Neural progenitor cell (in vitro differentiated cells): ENCODE data around the gene HSD11B2. TPM values are rescaled to one million over a fixed set of nuclear protein-coding genes. Genes with fewer than 3 reads are reported as not detected.

Experiments
- DNase-seq: peaks from one replicate; pipeline ENCODE4 v3.0.0-alpha.2; 2016; ENCODE audit warnings: low spot score
- H2AFZ ChIP-seq: fragments of 200-600 bp; sonication (generic); replicated peaks from 2 replicates; pipeline ENCODE4 v1.6.1; 2016; ENCODE audit warnings: antibody characterized with exemption
- H3F3A ChIP-seq: fragments of 200-600 bp; sonication (generic); 2 replicates; pipeline ENCODE4 v1.6.1; 2016; ENCODE audit warnings: antibody characterized with exemption, low read depth
- H3K27ac ChIP-seq: fragments of 200-600 bp; sonication (generic); 2 replicates; pipeline ENCODE4 v1.5.1; 2016; ENCODE audit warnings: mild to moderate bottlenecking
- H3K27me3 ChIP-seq: fragments of 200-600 bp; sonication (generic); 2 replicates; pipeline ENCODE4 v1.6.1; 2016; ENCODE audit warnings: mild to moderate bottlenecking, moderate library complexity
- H3K36me3 ChIP-seq: fragments of 200-600 bp; sonication (generic); 2 replicates; pipeline ENCODE4 v1.5.1; 2016
- H3K4me1 ChIP-seq: fragments of 200-600 bp; sonication (generic); 2 replicates; pipeline ENCODE4 v1.6.1; 2016; ENCODE audit warnings: mixed run types
- H3K4me2 ChIP-seq: fragments of 200-600 bp; sonication (generic); 2 replicates; pipeline ENCODE4 v1.6.1; 2016
- H3K4me3 ChIP-seq: fragments of 200-600 bp; sonication (generic); 2 replicates; pipeline ENCODE4 v1.5.1; 2016
- H3K79me2 ChIP-seq: fragments of 200-600 bp; sonication (generic); 2 replicates; pipeline ENCODE4 v1.6.1; 2016; ENCODE audit warnings: low read depth
- H3K9ac ChIP-seq: fragments of 200-600 bp; sonication (generic); 2 replicates; pipeline ENCODE4 v1.6.1; 2016
- H3K9me3 ChIP-seq: fragments of 200-600 bp; sonication (generic); 2 replicates; pipeline ENCODE4 v1.5.1; 2016; ENCODE audit warnings: low read depth
- H4K20me1 ChIP-seq: fragments of 200-600 bp; sonication (generic); 2 replicates; pipeline ENCODE4 v1.6.1; 2016; ENCODE audit warnings: low read depth
- H3K27ac Mint-ChIP-seq: 3 replicates; pipeline ENCODE4 v1.8.0; 2021; ENCODE audit warnings: mixed read lengths
- H3K27me3 Mint-ChIP-seq: 2 replicates; pipeline ENCODE4 v1.8.0; 2022; ENCODE audit warnings: low read depth, mild to moderate bottlenecking, inconsistent platforms, moderate library complexity, mixed read lengths; ENCODE audit not compliant: insufficient read depth
- H3K36me3 Mint-ChIP-seq: 3 replicates; pipeline ENCODE4 v1.8.0; 2021; ENCODE audit warnings: mixed read lengths
- H3K4me1 Mint-ChIP-seq: 3 replicates; pipeline ENCODE4 v1.8.0; 2021; ENCODE audit warnings: mixed read lengths
- H3K4me3 Mint-ChIP-seq: 3 replicates; pipeline ENCODE4 v1.8.0; 2021; ENCODE audit warnings: mild to moderate bottlenecking, moderate library complexity, mixed read lengths
- H3K9me3 Mint-ChIP-seq: 3 replicates; pipeline ENCODE4 v1.8.0; 2020; ENCODE audit warnings: mixed read lengths
- CTCF ChIP-seq: fragments of 200-600 bp; sonication (generic); IDR thresholded peaks from 2 replicates; pipeline ENCODE4 v1.5.1; 2017; ENCODE audit warnings: antibody characterized with exemption, mild to moderate bottlenecking
- EZH2 ChIP-seq: fragments of 200-600 bp; sonication (generic); IDR thresholded peaks from 2 replicates; pipeline ENCODE4 v1.6.1; 2017; ENCODE audit warnings: antibody characterized with exemption, mild to moderate bottlenecking, moderate library complexity
- EZH2phosphoT487 ChIP-seq: fragments of 200-600 bp; sonication (generic); IDR thresholded peaks from 2 replicates; pipeline ENCODE4 v1.6.1; 2017; ENCODE audit warnings: antibody characterized with exemption
- total RNA-seq: library from RNA; depleted of rRNA; stranded (reverse); fragments of >200 nt; gene quantifications from 2 replicates; pipeline ENCODE4 v1.2.3, GENCODE V29; 2015; ENCODE audit warnings: low replicate concordance

The HSD11B2 gene
- total RNA-seq, 1 donor from 2014 or later, result not detected

- peaks cover 36% of the 10 kb centered on the region for H3F3A ChIP-seq
- TF ChIP-seq EZH2phosphoT487 (no peak), CTCF (no peak), EZH2 (no peak)
- Mint-ChIP-seq H3K4me1 (peaks cover 22% of the 10 kb centered on the region), H3K4me3 (no peak overlapping the region), H3K27ac (no peak overlapping the region), H3K9me3 (no peaks in the 10 kb centered on the region), H3K27me3 (peaks cover 15% of the 10 kb centered on the region), H3K36me3 (no peaks in the 10 kb centered on the region)
- H3K27me3 ChIP-seq, result peaks cover 47% of the 10 kb centered on the region
- H3K79me2 ChIP-seq, result no peaks in the 10 kb centered on the region
- no peak overlapping the region for H3K4me2 ChIP-seq
- H3K36me3 ChIP-seq, result no peaks in the 10 kb centered on the region
- no peak overlapping the region for H3K9ac ChIP-seq
- H2AFZ ChIP-seq, result no peak overlapping the region
- H3K4me1 ChIP-seq, result peaks cover 44% of the 10 kb centered on the region
- H3K4me3 ChIP-seq, result no peak overlapping the region
- no peak for DNase-seq
- no peaks in the 10 kb centered on the region for H3K9me3 ChIP-seq
- no peak overlapping the region for H3K27ac ChIP-seq
- peaks cover 16% of the 10 kb centered on the region for H4K20me1 ChIP-seq
These were observed 32.9 kb upstream of the HSD11B2 start for GRCh38 chr16:67397812-67398545.

- no peaks in the 10 kb centered on the region for H3K9me3 Mint-ChIP-seq
- DNase-seq, result no peak
- peaks cover 41% of the 10 kb centered on the region for H3K4me1 ChIP-seq
These were observed 32.2 kb upstream of the HSD11B2 start for GRCh38 chr16:67398546-67399217.

GRCh38 chr16:67399218-67399733, 31.6 kb upstream of the HSD11B2 start:
- peaks cover 11% of the 10 kb centered on the region for H4K20me1 ChIP-seq
- H3F3A ChIP-seq, result peaks cover 26% of the 10 kb centered on the region
- Mint-ChIP-seq H3K36me3 (peaks cover 3% of the 10 kb centered on the region), H3K27me3 (peaks cover 12% of the 10 kb centered on the region), H3K9me3 (no peaks in the 10 kb centered on the region), H3K4me1 (peaks cover 22% of the 10 kb centered on the region), H3K4me3 (no peak overlapping the region), H3K27ac (no peak overlapping the region)
- H3K4me2 ChIP-seq, result no peak overlapping the region
- peaks cover 35% of the 10 kb centered on the region for H3K4me1 ChIP-seq
- no peak overlapping the region for H3K4me3 ChIP-seq
- TF ChIP-seq EZH2 (no peak), EZH2phosphoT487 (no peak), CTCF (peak; percentile 91)
- no peak overlapping the region for H2AFZ ChIP-seq
- H3K9ac ChIP-seq, result no peak overlapping the region
- H3K79me2 ChIP-seq, result no peaks in the 10 kb centered on the region
- H3K27me3 ChIP-seq, result peaks cover 34% of the 10 kb centered on the region
- H3K36me3 ChIP-seq, result no peaks in the 10 kb centered on the region
- H3K9me3 ChIP-seq, result no peaks in the 10 kb centered on the region
- DNase-seq, result peak; percentile 90
- no peak overlapping the region for H3K27ac ChIP-seq

More at GRCh38 chr16:67398546-67399217, 32.2 kb upstream of the HSD11B2 start:
- Histone ChIP-seq H2AFZ (no peak overlapping the region), H3K36me3 (no peaks in the 10 kb centered on the region), H3K4me3 (no peak overlapping the region), H3K27ac (no peak overlapping the region), H3K9me3 (no peaks in the 10 kb centered on the region), H3F3A (peaks cover 32% of the 10 kb centered on the region), H3K27me3 (peaks cover 40% of the 10 kb centered on the region), H3K4me2 (no peak overlapping the region), H4K20me1 (peaks cover 14% of the 10 kb centered on the region), H3K79me2 (no peaks in the 10 kb centered on the region), H3K9ac (no peak overlapping the region)
- no peak for TF ChIP-seq EZH2
- TF ChIP-seq CTCF, result no peak
- no peak for TF ChIP-seq EZH2phosphoT487
- Mint-ChIP-seq H3K4me3 (no peak overlapping the region), H3K27ac (no peak overlapping the region), H3K36me3 (peaks cover 2% of the 10 kb centered on the region), H3K4me1 (peaks cover 26% of the 10 kb centered on the region), H3K27me3 (peaks cover 15% of the 10 kb centered on the region)
